GM23248 (cell line): ENCODE data around the gene PFKP. TPM values are rescaled to one million over a fixed set of nuclear protein-coding genes. Genes with fewer than 3 reads are reported as not detected.

Source experiments
- DNase-seq: peaks from one replicate; pipeline ENCODE4 v3.0.0-alpha.2; 2015
- H2AFZ ChIP-seq: fragments of 200-600 bp; sonication (generic); 2 replicates; pipeline ENCODE4 v1.6.1; 2016; ENCODE audit warnings: antibody characterized with exemption
- H3F3A ChIP-seq: fragments of 200-600 bp; sonication (generic); 2 replicates; pipeline ENCODE4 v1.6.1; 2016; ENCODE audit warnings: mild to moderate bottlenecking, antibody characterized with exemption, mixed run types; ENCODE audit not compliant: insufficient read depth
- H3K27ac ChIP-seq: fragments of 200-600 bp; sonication (generic); 2 replicates; pipeline ENCODE4 v1.5.1; 2016; ENCODE audit warnings: mild to moderate bottlenecking
- H3K27me3 ChIP-seq: fragments of 200-600 bp; sonication (generic); replicated peaks from 2 replicates; pipeline ENCODE4 v1.6.1; 2016; ENCODE audit warnings: mild to moderate bottlenecking; ENCODE audit not compliant: insufficient read depth
- H3K36me3 ChIP-seq: fragments of 200-600 bp; sonication (generic); 2 replicates; pipeline ENCODE4 v1.6.1; 2016; ENCODE audit warnings: low read depth, mild to moderate bottlenecking
- H3K4me1 ChIP-seq: fragments of 200-600 bp; sonication (generic); 2 replicates; pipeline ENCODE4 v1.6.1; 2016; ENCODE audit warnings: mild to moderate bottlenecking; ENCODE audit not compliant: insufficient read depth
- H3K4me2 ChIP-seq: fragments of 200-600 bp; sonication (generic); one replicate; pipeline ENCODE4 v1.6.1; 2016; ENCODE audit warnings: mild to moderate bottlenecking; ENCODE audit not compliant: unreplicated experiment
- H3K4me3 ChIP-seq: fragments of 200-600 bp; sonication (generic); 2 replicates; pipeline ENCODE4 v1.5.1; 2016; ENCODE audit warnings: mild to moderate bottlenecking
- H3K79me2 ChIP-seq: fragments of 200-600 bp; sonication (generic); 2 replicates; pipeline ENCODE4 v1.6.1; 2016; ENCODE audit warnings: mild to moderate bottlenecking; ENCODE audit not compliant: insufficient read depth
- H3K9ac ChIP-seq: fragments of 200-600 bp; sonication (generic); 2 replicates; pipeline ENCODE4 v1.6.1; 2016; ENCODE audit warnings: mild to moderate bottlenecking
- H3K9me2 ChIP-seq: fragments of 200-600 bp; sonication (generic); 2 replicates; pipeline ENCODE4 v1.6.1; 2016; ENCODE audit warnings: mixed run types, mild to moderate bottlenecking, moderate library complexity; ENCODE audit not compliant: insufficient read depth
- H3K9me3 ChIP-seq: fragments of 200-600 bp; sonication (generic); one replicate; pipeline ENCODE4 v1.6.1; 2017; ENCODE audit warnings: low read depth
- H4K20me1 ChIP-seq: fragments of 200-600 bp; sonication (generic); 2 replicates; pipeline ENCODE4 v1.6.0; 2016; ENCODE audit not compliant: insufficient read depth
- EZH2 ChIP-seq: fragments of 200-600 bp; sonication (generic); IDR thresholded peaks from 2 replicates; pipeline ENCODE4 v1.6.1; 2018; ENCODE audit warnings: antibody characterized with exemption, mild to moderate bottlenecking; ENCODE audit not compliant: insufficient read depth, poor library complexity, severe bottlenecking
- EZH2phosphoT487 ChIP-seq: fragments of 200-600 bp; sonication (generic); IDR thresholded peaks from 2 replicates; pipeline ENCODE4 v1.6.1; 2018; ENCODE audit warnings: antibody characterized with exemption, moderate library complexity, mild to moderate bottlenecking, low read depth; ENCODE audit not compliant: insufficient read depth
- WGBS, 2 experiments: methylation state at CpG; one replicate each; pipeline ENCODE4 v1.1.6; 2015 to 2017; ENCODE audit warnings: low lambda C conversion rate in 2 of 2, low coverage in 1 of 2; ENCODE audit errors: missing lambda C conversion rate in 2 of 2; 5-methylcytosine and 5-hydroxymethylcytosine counted together
- in situ Hi-C: fragments of 300-500 bp; cut with MboI; formaldehyde crosslinking; loops from 2 replicates; pipeline ENCODE4 v1.15.0; 2020
- polyA plus RNA-seq: library from polyadenylated mRNA; unstranded; fragments of >200 nt; fragmentation: Nextera tagmentation; extraction: Ambion mirVana; gene quantifications from 2 replicates; pipeline ENCODE4 v1.2.1, GENCODE V29; 2016
- total RNA-seq: library from RNA; depleted of rRNA; stranded (reverse); fragments of >200 nt; shearing (Covaris generic); gene quantifications from 2 replicates; pipeline ENCODE4 v1.2.3, GENCODE V29; 2014

Gene PFKP
- total and polyA plus RNA-seq, 2 experiments from 2014 or later: 133 to 159 TPM

DNA sequence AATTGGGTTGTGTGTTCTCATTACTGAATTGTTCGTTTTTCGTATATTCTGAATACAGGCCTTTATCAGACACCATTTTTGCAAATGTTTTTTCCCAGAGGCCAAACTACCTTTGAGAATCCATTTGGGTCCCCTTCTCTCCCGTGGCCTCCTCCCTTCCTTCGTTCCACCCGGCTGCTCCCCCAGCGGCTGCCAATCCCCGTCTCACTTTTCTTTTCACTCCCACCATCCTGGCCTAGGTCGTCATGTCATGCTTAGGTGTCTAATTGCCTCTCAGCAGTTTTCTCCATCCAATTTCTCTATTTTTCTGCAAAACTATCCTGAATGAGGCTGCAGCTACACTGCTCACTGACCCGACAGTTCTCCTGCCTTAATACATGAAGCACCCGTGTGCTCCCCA, 87.3 kb downstream of the PFKP start:
- no peak overlapping the region for H3K4me2 ChIP-seq
- H2AFZ ChIP-seq: no peak overlapping the region
- no peak for TF ChIP-seq EZH2
- TF ChIP-seq EZH2phosphoT487: no peak
- peaks cover 5% of the 10 kb centered on the region; the same call in 1 of the 2 replicates for H3F3A ChIP-seq
- H3K27ac ChIP-seq: no peak overlapping the region
- no peaks in the 10 kb centered on the region for H3K9me2 ChIP-seq
- H3K9me3 ChIP-seq: no peaks in the 10 kb centered on the region
- H3K4me1 ChIP-seq: no peaks in the 10 kb centered on the region
- H3K79me2 ChIP-seq: 0 out of 2 replicates have a peak, but pooled peaks cover 6% of the 10 kb centered on the region
- H3K36me3 ChIP-seq: peaks cover 76% of the 10 kb centered on the region
- H3K9ac ChIP-seq: no peak overlapping the region
- H3K4me3 ChIP-seq: no peak overlapping the region
- no peaks in the 10 kb centered on the region for H3K27me3 ChIP-seq
- H4K20me1 ChIP-seq: no peaks in the 10 kb centered on the region
- WGBS, 2 experiments: 94 to 95% methylated on average over 9 to 10 of the region's 10 CpGs
- in situ Hi-C loops: no loop called here
- no peak for DNase-seq

GRCh38 chr10:3159152-3159551, 91.8 kb downstream of the PFKP start:
- Histone ChIP-seq H2AFZ (no peak overlapping the region), H3K9me2 (no peaks in the 10 kb centered on the region), H3K27ac (no peak overlapping the region), H4K20me1 (no peaks in the 10 kb centered on the region), H3K27me3 (no peaks in the 10 kb centered on the region), H3K4me3 (no peak overlapping the region), H3F3A (0 out of 2 replicates have a peak, but pooled peaks cover 1% of the 10 kb centered on the region), H3K9me3 (no peaks in the 10 kb centered on the region), H3K36me3 (peaks cover 84% of the 10 kb centered on the region), H3K4me1 (no peaks in the 10 kb centered on the region), H3K4me2 (no peak overlapping the region), H3K79me2 (0 out of 2 replicates have a peak, but pooled peaks cover 6% of the 10 kb centered on the region), H3K9ac (no peak overlapping the region)
- DNase-seq: no peak
- in situ Hi-C loops: no loop called here
- TF ChIP-seq EZH2phosphoT487 (no peak), EZH2 (no peak)
- WGBS, 2 experiments: 87 to 90% methylated on average over 10 of the region's 10 CpGs

GRCh38 chr10:3162533-3162932, 95.2 kb downstream of the PFKP start:
- Histone ChIP-seq H3K27ac (no peak overlapping the region), H3K9me2 (no peaks in the 10 kb centered on the region), H3K27me3 (no peaks in the 10 kb centered on the region), H4K20me1 (no peaks in the 10 kb centered on the region), H3K79me2 (0 out of 2 replicates have a peak, but pooled peaks cover under 1% of the 10 kb centered on the region), H3F3A (no peaks in the 10 kb centered on the region), H3K4me1 (no peaks in the 10 kb centered on the region), H2AFZ (no peak overlapping the region), H3K9me3 (no peaks in the 10 kb centered on the region), H3K9ac (no peak overlapping the region), H3K4me3 (no peak overlapping the region), H3K36me3 (peaks cover 82% of the 10 kb centered on the region), H3K4me2 (no peak overlapping the region)
- in situ Hi-C loops: no loop called here
- TF ChIP-seq EZH2phosphoT487: no peak
- TF ChIP-seq EZH2: no peak
- no peak for DNase-seq
- WGBS, 2 experiments: 86 to 88% methylated on average over 9 of the region's 9 CpGs

DNA sequence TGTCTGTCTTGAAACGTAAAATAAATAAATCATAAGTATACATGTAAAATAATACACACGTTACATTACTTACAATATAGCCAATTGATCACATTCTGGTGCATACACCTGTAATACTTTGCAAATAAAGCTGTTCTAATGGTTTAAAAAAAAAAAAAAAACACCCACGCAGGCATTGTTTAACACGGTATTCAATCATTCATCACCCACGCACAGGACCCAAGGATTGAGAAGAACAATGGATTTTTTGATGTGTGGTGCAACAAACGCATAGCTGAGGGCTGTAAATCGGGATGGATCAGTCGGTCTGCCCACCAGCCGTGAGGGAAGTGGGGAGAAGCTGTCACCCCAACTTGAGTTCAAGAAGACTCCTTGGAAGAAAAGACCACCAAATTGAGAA, 96.5 kb downstream of the PFKP start:
- no peak overlapping the region for H2AFZ ChIP-seq
- no peaks in the 10 kb centered on the region for H3F3A ChIP-seq
- H3K4me1 ChIP-seq: no peaks in the 10 kb centered on the region
- H3K9ac ChIP-seq: no peak overlapping the region
- in situ Hi-C loops: no loop called here
- H3K36me3 ChIP-seq: peaks cover 83% of the 10 kb centered on the region
- DNase-seq: no peak
- TF ChIP-seq EZH2 (no peak), EZH2phosphoT487 (no peak)
- no peak overlapping the region for H3K4me2 ChIP-seq
- no peaks in the 10 kb centered on the region for H3K9me3 ChIP-seq
- H3K4me3 ChIP-seq: no peak overlapping the region
- H3K27me3 ChIP-seq: no peaks in the 10 kb centered on the region
- WGBS, 2 experiments: 87% methylated on average over 9 of the region's 9 CpGs
- peaks cover 12% of the 10 kb centered on the region for H3K79me2 ChIP-seq
- no peaks in the 10 kb centered on the region for H3K9me2 ChIP-seq
- H3K27ac ChIP-seq: no peak overlapping the region
- no peaks in the 10 kb centered on the region for H4K20me1 ChIP-seq

DNA sequence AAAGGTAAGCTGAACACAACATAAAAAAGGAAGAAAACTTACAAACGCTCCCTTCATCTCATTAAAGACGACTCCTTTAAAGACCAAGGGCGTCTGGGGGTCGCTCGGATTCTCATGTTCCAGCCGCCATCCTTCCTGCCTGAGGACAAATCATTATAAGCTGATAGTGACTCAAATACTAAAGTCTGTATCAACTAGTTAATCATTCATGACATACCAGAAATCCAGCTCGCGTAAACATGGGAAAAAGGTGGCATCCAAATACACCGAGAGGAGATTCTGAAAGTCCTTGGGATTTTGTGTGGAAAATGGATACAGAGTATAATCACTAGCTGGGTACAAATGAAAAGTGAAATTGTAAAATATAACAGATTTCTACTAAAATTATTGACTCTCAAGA, 97.8 kb downstream of the PFKP start:
- TF ChIP-seq EZH2phosphoT487: no peak
- TF ChIP-seq EZH2: no peak
- no peaks in the 10 kb centered on the region for H3K27me3 ChIP-seq
- H3K4me2 ChIP-seq: no peak overlapping the region
- in situ Hi-C loops: no loop called here
- no peak overlapping the region for H2AFZ ChIP-seq
- H3K4me3 ChIP-seq: no peak overlapping the region
- no peaks in the 10 kb centered on the region for H3K9me3 ChIP-seq
- H3K9me2 ChIP-seq: no peaks in the 10 kb centered on the region
- H3K9ac ChIP-seq: no peak overlapping the region
- DNase-seq: no peak
- WGBS, 2 experiments: 98% methylated on average over 9 of the region's 9 CpGs
- H3K4me1 ChIP-seq: no peaks in the 10 kb centered on the region
- peaks cover 80% of the 10 kb centered on the region for H3K36me3 ChIP-seq
- peaks cover 25% of the 10 kb centered on the region for H3K79me2 ChIP-seq
- H3F3A ChIP-seq: no peaks in the 10 kb centered on the region
- H4K20me1 ChIP-seq: no peaks in the 10 kb centered on the region
- no peak overlapping the region for H3K27ac ChIP-seq
